ACC112 (cell line): Measurements from ENCODE around the gene CAPZA2.
"Not testable (repeated sequence)": the region's sequence is repeated elsewhere in the genome, so short reads cannot be mapped to it uniquely, and the experiment has no call there.

Experiments used
- H2AFZ ChIP-seq: fragments of 200-600 bp; sonication (generic); one replicate; pipeline ENCODE4 v1.6.0; 2017; ENCODE audit warnings: antibody characterized with exemption, low read length; ENCODE audit not compliant: unreplicated experiment
- H3K27ac ChIP-seq: fragments of 200-600 bp; sonication (generic); 2 replicates; pipeline ENCODE4 v1.5.1; 2014; ENCODE audit warnings: low read depth, mild to moderate bottlenecking, antibody characterized with exemption, low read length, moderate library complexity
- H3K27me3 ChIP-seq: fragments of 200-600 bp; sonication (generic); 2 replicates; pipeline ENCODE4 v1.6.1; 2014; ENCODE audit warnings: mild to moderate bottlenecking, antibody characterized with exemption, low read length, moderate library complexity, mixed read lengths; ENCODE audit not compliant: insufficient read depth
- H3K36me3 ChIP-seq: fragments of 200-600 bp; sonication (generic); 2 replicates; pipeline ENCODE4 v1.6.1; 2016; ENCODE audit warnings: mild to moderate bottlenecking, antibody characterized with exemption, low read length, moderate library complexity, mixed read lengths; ENCODE audit not compliant: insufficient read depth
- H3K4me1 ChIP-seq: fragments of 200-600 bp; sonication (generic); one replicate; pipeline ENCODE4 v1.6.1; 2016; ENCODE audit warnings: low read length, mixed read lengths; ENCODE audit not compliant: insufficient read depth, unreplicated experiment, control insufficient read depth
- H3K4me3 ChIP-seq: fragments of 200-600 bp; sonication (generic); 2 replicates; pipeline ENCODE4 v1.5.1; 2014; ENCODE audit warnings: mild to moderate bottlenecking, low read depth, low read length
- H3K79me2 ChIP-seq: fragments of 200-600 bp; sonication (generic); one replicate; pipeline ENCODE4 v1.6.0; 2016; ENCODE audit warnings: low read length; ENCODE audit not compliant: control insufficient read depth, unreplicated experiment, insufficient read depth

The CAPZA2 gene

GRCh38 chr7:116953906-116954838 is 91.8 kb downstream of the CAPZA2 start:
- Histone ChIP-seq H3K79me2 (peaks cover 43% of the 10 kb centered on the region), H2AFZ (peak overlapping the region; percentile 88), H3K27me3 (no peaks in the 10 kb centered on the region), H3K4me3 (peak overlapping the region; percentile 90), H3K36me3 (no peaks in the 10 kb centered on the region; the same call in 1 of the 2 replicates), H3K4me1 (peaks cover 25% of the 10 kb centered on the region), H3K27ac (peak overlapping the region; percentile 88)

GRCh38 chr7:116955340-116955739 is 93.0 kb downstream of the CAPZA2 start:
- H3K27me3 ChIP-seq = no peaks in the 10 kb centered on the region
- H3K36me3 ChIP-seq = no peaks in the 10 kb centered on the region; the same call in 1 of the 2 replicates
- no peak overlapping the region for H3K27ac ChIP-seq
- no peak overlapping the region for H2AFZ ChIP-seq
- peaks cover 25% of the 10 kb centered on the region for H3K4me1 ChIP-seq
- H3K4me3 ChIP-seq = peak overlapping the region; percentile 90
- H3K79me2 ChIP-seq = peaks cover 54% of the 10 kb centered on the region

GRCh38 chr7:116955801-116956476 is 93.6 kb downstream of the CAPZA2 start:
- Histone ChIP-seq H3K27ac (no peak overlapping the region), H3K79me2 (peaks cover 58% of the 10 kb centered on the region), H2AFZ (no peak overlapping the region)

GRCh38 chr7:116956477-116956804 is 94.1 kb downstream of the CAPZA2 start:
- Histone ChIP-seq H3K79me2 (peaks cover 60% of the 10 kb centered on the region), H3K4me3 (no peak overlapping the region), H3K4me1 (peaks cover 25% of the 10 kb centered on the region), H3K27me3 (no peaks in the 10 kb centered on the region), H2AFZ (no peak overlapping the region), H3K36me3 (no peaks in the 10 kb centered on the region; the same call in 1 of the 2 replicates), H3K27ac (no peak overlapping the region)

More at GRCh38 chr7:116955801-116956476, 93.6 kb downstream of the CAPZA2 start:
- peaks cover 25% of the 10 kb centered on the region for H3K4me1 ChIP-seq
- peak overlapping the region; percentile 90 for H3K4me3 ChIP-seq
- H3K36me3 ChIP-seq = no peaks in the 10 kb centered on the region; the same call in 1 of the 2 replicates
- no peaks in the 10 kb centered on the region for H3K27me3 ChIP-seq

- H3K4me3 ChIP-seq = no peak overlapping the region
- H3K79me2 ChIP-seq = peaks cover 67% of the 10 kb centered on the region
- H2AFZ ChIP-seq = no peak overlapping the region
- H3K36me3 ChIP-seq = no peaks in the 10 kb centered on the region; the same call in 1 of the 2 replicates
- no peak overlapping the region for H3K27ac ChIP-seq
- H3K27me3 ChIP-seq = no peaks in the 10 kb centered on the region
- H3K4me1 ChIP-seq = peaks cover 15% of the 10 kb centered on the region
Measured at GRCh38 chr7:116957874-116958273, 95.5 kb downstream of the CAPZA2 start.

GRCh38 chr7:116961966-116962673 is 99.7 kb downstream of the CAPZA2 start:
- H3K27ac ChIP-seq, H3K27me3 ChIP-seq, H3K4me1 ChIP-seq, H3K36me3 ChIP-seq, H2AFZ ChIP-seq, H3K4me3 ChIP-seq: not testable (repeated sequence)
- H3K79me2 ChIP-seq = peaks cover 53% of the 10 kb centered on the region

GRCh38 chr7:116963234-116963633 is 100.8 kb downstream of the CAPZA2 start:
- H3K27me3 ChIP-seq = no peaks in the 10 kb centered on the region
- H3K36me3 ChIP-seq = no peaks in the 10 kb centered on the region
- peaks cover 51% of the 10 kb centered on the region for H3K79me2 ChIP-seq

GRCh38 chr7:116966601-116967000 is 104.2 kb downstream of the CAPZA2 start:
- Histone ChIP-seq H3K27me3 (no peaks in the 10 kb centered on the region), H3K27ac (no peak overlapping the region), H3K79me2 (peaks cover 41% of the 10 kb centered on the region)

More at GRCh38 chr7:116963234-116963633, 100.8 kb downstream of the CAPZA2 start:
- no peak overlapping the region for H3K4me3 ChIP-seq
- H3K4me1 ChIP-seq = no peaks in the 10 kb centered on the region
- no peak overlapping the region for H3K27ac ChIP-seq
- H2AFZ ChIP-seq = no peak overlapping the region

GRCh38 chr7:116967254-116967922 is 105.0 kb downstream of the CAPZA2 start:
- no peaks in the 10 kb centered on the region for H3K27me3 ChIP-seq
- peaks cover 39% of the 10 kb centered on the region for H3K79me2 ChIP-seq
- no peak overlapping the region for H2AFZ ChIP-seq
- H3K4me1 ChIP-seq = peaks cover 6% of the 10 kb centered on the region
- no peak overlapping the region for H3K27ac ChIP-seq
- no peak overlapping the region for H3K4me3 ChIP-seq
- no peaks in the 10 kb centered on the region for H3K36me3 ChIP-seq

More at GRCh38 chr7:116966601-116967000, 104.2 kb downstream of the CAPZA2 start:
- Histone ChIP-seq H3K36me3 (no peaks in the 10 kb centered on the region), H3K4me3 (no peak overlapping the region), H2AFZ (no peak overlapping the region), H3K4me1 (peaks cover 6% of the 10 kb centered on the region)

- H3K27me3 ChIP-seq = no peaks in the 10 kb centered on the region
- H3K4me1 ChIP-seq = peaks cover 6% of the 10 kb centered on the region
- H3K79me2 ChIP-seq = peaks cover 33% of the 10 kb centered on the region
- no peaks in the 10 kb centered on the region for H3K36me3 ChIP-seq
- no peak overlapping the region for H3K27ac ChIP-seq
- no peak overlapping the region for H3K4me3 ChIP-seq
- no peak overlapping the region for H2AFZ ChIP-seq
Measured at GRCh38 chr7:116967983-116968382, 105.6 kb downstream of the CAPZA2 start.
